Adipose tissue (tissue), 3 donors: ENCODE measurements around the gene DDC. TPM values are rescaled to one million over a fixed set of nuclear protein-coding genes. Genes with fewer than 3 reads are reported as not detected.
"Not testable (repeated sequence)": the region's sequence is repeated elsewhere in the genome, so short reads cannot be mapped to it uniquely, and the experiment has no call there.

Source experiments
- H3K27ac ChIP-seq: one replicate; pipeline ENCODE4 v1.5.1; 2013; ENCODE audit warnings: low read depth, low read length
- WGBS, 3 donors: extraction: QIAGEN DNeasy Blood & Tissue Kit; methylation state at CpG; one replicate each; pipeline ENCODE4 v1.1.7; 2013; 5-methylcytosine and 5-hydroxymethylcytosine counted together
- polyA plus RNA-seq, 3 donors: library from polyadenylated mRNA; stranded (reverse); fragments of 200-250 nt; gene quantifications; one replicate each; pipeline ENCODE4 v1.2.3, GENCODE V29; 2013
- donor health status: healthy with polysubstance abuse.
- donor health status: Bipolar disorder and iron deficiency.
- donor health status: healthy.

DDC gene
- polyA plus RNA-seq, 3 donors, result 0.13 to 3.4 (median 1.3) TPM

- WGBS, 3 donors, result 87 to 94% (median 90%) methylated on average over 8 of the region's 8 CpGs
Measured at GRCh38 chr7:50537417-50537816, 27.8 kb downstream of the DDC start.

GRCh38 chr7:50535291-50535711 lies 29.9 kb downstream of the DDC start:
- 79 to 94% (median 81%) methylated on average over 7 of the region's 7 CpGs for WGBS, 3 donors
- H3K27ac ChIP-seq, result not testable (repeated sequence)

More at GRCh38 chr7:50537417-50537816, 27.8 kb downstream of the DDC start:
- H3K27ac ChIP-seq, result no peak overlapping the region

GRCh38 chr7:50534690-50535290 lies 30.4 kb downstream of the DDC start:
- no peak overlapping the region for H3K27ac ChIP-seq
- 55 to 78% (median 62%) methylated on average over 12 of the region's 12 CpGs for WGBS, 3 donors

DNA sequence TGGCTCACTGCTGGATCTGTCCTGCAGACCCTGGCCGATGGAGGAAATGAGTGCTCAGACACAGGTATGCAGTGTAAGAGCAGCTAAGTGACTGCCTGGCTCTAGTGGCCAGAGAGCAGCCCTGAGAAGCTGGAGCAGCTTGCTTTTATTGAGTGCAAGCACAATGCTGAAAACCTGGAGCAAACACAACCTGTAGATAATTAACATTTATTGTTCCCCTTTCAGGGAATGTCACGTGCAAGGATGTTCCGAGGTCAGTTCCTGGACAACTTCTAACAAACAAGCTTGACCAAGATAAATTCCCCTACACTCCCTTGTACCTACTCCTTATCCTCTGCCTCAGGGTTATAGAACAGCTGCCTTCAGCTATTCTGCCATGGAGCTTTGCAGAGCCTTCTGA lies 31.3 kb downstream of the DDC start:
- H3K27ac ChIP-seq, result no peak overlapping the region
- 42 to 76% (median 72%) methylated on average over 3 of the region's 3 CpGs for WGBS, 3 donors

GRCh38 chr7:50531928-50532327 lies 33.3 kb downstream of the DDC start:
- WGBS, 3 donors, result 77 to 82% (median 80%) methylated on average over 7 of the region's 7 CpGs
- no peak overlapping the region for H3K27ac ChIP-seq

DNA sequence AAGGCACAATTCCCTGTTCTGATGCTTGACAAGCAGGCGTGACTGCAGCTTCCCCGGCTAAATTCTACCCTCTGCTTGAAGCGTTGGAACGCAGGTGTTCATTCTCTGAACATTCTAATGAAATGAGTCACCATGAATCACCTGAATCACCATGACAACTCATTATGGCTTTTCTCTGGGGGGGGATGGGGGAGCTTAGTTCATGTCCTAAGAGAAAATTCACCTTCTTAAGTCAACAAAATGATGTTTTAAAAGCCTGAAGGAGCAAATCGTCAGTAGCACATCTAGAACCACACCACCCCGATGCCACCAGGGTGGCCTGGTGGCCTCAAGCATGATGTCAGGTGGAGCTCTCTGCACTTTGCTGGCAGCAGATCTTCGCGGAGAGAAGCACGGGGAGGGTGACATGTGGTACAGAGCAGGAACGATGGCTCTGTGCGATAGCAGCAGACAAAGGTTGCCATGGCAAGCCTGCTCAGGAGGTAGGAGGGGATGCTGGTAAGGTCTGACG lies 33.7 kb downstream of the DDC start:
- no peak overlapping the region for H3K27ac ChIP-seq
- 50 to 79% (median 68%) methylated on average over 12 of the region's 12 CpGs for WGBS, 3 donors

GRCh38 chr7:50530766-50531165 lies 34.4 kb downstream of the DDC start:
- H3K27ac ChIP-seq, result no peak overlapping the region
- WGBS, 3 donors, result 94 to 98% (median 95%) methylated on average over 1 of the region's 1 CpG

GRCh38 chr7:50529093-50529862 lies 35.9 kb downstream of the DDC start:
- 85 to 90% (median 89%) methylated on average over 15 of the region's 15 CpGs for WGBS, 3 donors
- no peak overlapping the region for H3K27ac ChIP-seq

DNA sequence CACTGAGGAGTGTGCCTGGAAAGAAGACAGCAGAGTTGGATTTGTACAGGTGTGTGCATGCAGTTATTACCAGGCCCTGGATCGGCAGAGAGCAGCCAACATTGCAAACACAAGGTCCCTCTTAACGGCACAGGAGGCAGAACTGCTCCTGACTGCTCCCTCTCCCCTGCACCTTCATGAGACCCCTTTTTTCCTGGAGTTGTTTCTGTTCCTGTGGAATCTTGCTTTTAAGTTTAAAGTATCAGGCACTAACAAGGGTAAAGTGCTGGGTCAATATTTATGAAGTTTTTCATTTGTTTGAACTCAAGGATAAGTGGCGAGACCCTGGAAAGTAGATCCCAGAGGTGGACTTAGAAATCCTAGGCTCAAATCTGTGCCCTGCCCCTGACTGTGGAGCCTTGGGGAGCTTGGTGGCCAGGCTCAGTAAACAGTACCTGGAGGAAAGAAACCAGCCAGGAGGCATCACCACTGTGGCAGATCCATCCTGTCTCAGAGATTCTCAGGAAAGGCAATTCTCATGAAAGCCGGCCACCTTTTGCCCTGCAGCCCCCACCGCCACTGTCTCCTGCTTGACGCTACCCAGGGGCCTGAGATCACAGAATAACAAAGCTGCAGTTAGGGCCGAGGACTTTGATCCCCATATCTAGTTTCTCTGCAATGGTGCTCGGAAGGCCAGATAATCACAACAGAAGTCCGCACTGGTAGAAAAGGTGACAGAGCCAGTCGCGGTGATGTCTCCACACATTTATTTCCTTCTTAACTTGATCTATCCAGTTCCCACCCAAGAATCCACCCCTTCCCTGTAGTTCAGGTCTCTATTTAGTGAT lies 36.7 kb downstream of the DDC start:
- H3K27ac ChIP-seq, result no peak overlapping the region
- WGBS, 3 donors, result 17 to 64% (median 55%) methylated on average over 11 of the region's 11 CpGs

GRCh38 chr7:50519350-50519749 lies 45.9 kb downstream of the DDC start:
- not testable (repeated sequence) for H3K27ac ChIP-seq
- 76 to 84% (median 83%) methylated on average over 3 of the region's 3 CpGs for WGBS, 3 donors

DNA sequence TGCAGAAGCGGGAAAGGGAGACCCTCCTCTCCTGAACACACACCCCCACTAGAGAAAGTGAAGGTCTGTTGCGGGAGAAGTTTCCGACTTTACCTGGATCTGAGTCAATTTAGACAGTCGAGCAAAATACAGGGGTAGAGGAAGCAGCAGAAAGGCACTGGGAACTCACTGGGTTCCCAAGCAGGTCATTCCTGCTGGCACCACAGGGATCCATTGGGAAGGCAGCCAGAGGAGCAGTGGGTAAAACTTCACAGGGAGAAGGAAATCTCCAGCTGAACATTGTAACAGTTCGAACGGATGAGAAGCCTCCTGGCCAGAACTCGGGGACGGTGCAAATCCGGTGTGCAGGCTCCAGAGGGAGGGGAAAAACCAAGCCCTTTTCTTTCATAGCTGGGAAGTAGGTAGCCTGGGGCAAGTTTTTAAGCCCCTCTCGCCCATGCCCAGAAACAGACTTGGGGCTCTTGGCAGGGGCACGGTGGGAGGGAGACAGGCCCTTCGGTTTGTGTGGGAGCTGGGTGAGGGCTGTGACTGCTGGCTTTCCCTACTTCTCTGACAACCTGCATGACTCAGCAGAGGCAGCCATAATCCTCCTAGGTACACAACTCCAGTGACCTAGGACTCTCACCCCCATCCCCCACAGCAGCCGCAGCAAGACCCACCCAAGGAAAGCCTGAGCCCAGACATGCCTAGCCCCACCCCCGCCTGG lies 51.9 kb downstream of the DDC start:
- 85 to 93% (median 86%) methylated on average over 14 of the region's 14 CpGs for WGBS, 3 donors

GRCh38 chr7:50512384-50512783 lies 52.8 kb downstream of the DDC start:
- no peak overlapping the region for H3K27ac ChIP-seq

More for the DNA sequence above, 51.9 kb downstream of the DDC start:
- no peak overlapping the region for H3K27ac ChIP-seq

GRCh38 chr7:50509459-50509858 lies 55.7 kb downstream of the DDC start:
- WGBS, 3 donors, result 81 to 88% (median 87%) methylated on average over 2 of the region's 2 CpGs
- H3K27ac ChIP-seq, result no peak overlapping the region

DNA sequence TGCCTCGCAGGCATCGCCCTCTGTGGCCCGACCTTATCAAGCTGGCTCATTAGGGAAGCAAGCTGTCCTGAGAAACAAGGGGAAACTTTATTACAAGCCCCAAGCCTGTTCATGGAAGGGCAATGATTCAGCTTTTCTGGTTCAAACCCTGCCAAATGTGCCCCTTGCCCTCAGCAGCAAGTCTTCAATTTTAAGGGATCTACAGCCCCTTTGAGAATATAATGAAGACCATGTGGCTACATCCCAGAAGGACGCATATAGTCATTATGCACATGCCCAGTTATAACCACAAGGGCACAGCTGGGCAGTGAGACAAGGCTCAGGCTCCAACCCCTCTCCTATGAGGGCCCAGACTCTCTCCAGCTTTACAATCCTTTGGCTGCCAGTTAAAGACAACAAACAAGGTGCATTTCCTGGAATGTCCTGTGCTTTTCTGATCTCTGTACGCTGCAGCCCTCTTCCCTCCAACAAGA lies 56.7 kb downstream of the DDC start:
- 79 to 91% (median 81%) methylated on average over 5 of the region's 5 CpGs for WGBS, 3 donors
- no peak overlapping the region for H3K27ac ChIP-seq

GRCh38 chr7:50507898-50508470 lies 57.2 kb downstream of the DDC start:
- WGBS, 3 donors, result 82 to 88% (median 84%) methylated on average over 7 of the region's 7 CpGs
- no peak overlapping the region for H3K27ac ChIP-seq

DNA sequence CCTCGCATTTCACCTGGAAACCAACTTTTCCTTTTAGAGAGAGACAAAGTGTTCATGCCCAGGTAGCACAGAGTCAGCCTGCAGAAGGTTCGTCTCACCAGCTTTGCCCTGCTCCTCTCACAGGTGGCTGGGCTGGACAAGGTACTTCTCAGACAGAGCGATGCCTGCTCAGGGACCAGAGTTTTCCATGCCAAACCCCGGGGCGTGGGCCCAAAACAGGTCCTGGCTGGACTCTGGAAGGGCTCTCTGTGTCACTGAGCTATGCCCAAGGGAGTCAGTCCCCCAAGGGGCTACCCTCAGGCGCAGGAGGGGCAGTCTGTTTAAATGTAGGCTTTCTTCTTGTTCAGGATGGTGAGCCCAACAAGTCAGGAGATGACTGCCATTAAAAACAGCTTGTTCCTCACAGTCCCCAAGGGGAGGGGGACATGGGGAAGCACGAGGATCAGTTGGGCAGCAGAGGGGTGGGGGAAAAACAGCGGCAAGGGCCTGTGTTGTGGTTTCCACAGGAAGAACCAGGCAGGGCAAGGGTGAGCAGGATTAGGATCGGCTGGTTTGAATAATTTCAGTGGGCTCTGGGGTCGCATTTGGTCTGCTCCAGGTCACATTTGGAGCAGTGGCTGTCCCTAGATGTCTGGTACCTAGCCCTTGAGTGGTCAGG lies 59.5 kb downstream of the DDC start:
- no peak overlapping the region for H3K27ac ChIP-seq
- WGBS, 3 donors, result 65 to 79% (median 65%) methylated on average over 10 of the region's 10 CpGs
